ENCODE results near the gene KANK2.

KANK2 gene

GRCh38 chr19:11203194-11204075 lies 6.1 kb upstream of the KANK2 start:
- TF ChIP-seq MAX (IDR thresholded peaks at IDR 0.05): no peak
- TF ChIP-seq TAF1 (IDR thresholded peaks at IDR 0.05; ENCODE audit: low read depth): no peak
- TF ChIP-seq YY1 (IDR thresholded peaks at IDR 0.05; ENCODE audit: low read depth): no peak
- peak; percentile 80 for TF ChIP-seq RAD21 (IDR thresholded peaks at IDR 0.05; ENCODE audit: low read depth)
- TF ChIP-seq TEAD4 (IDR thresholded peaks at IDR 0.05): no peak
- TF ChIP-seq CREB1 (IDR thresholded peaks at IDR 0.05; ENCODE audit: low read depth): no peak
- TF ChIP-seq EP300 (IDR thresholded peaks at IDR 0.05; ENCODE audit: borderline replicate concordance): peak; percentile 31; the same call in 1 of the 2 replicates
- no peak for TF ChIP-seq CEBPB (IDR thresholded peaks at IDR 0.05)
- TF ChIP-seq USF1 (IDR thresholded peaks at IDR 0.05): peak; percentile 53
- TF ChIP-seq FOXM1 (IDR thresholded peaks at IDR 0.05; ENCODE audit: borderline replicate concordance, low read depth): no peak

- no peak for TF ChIP-seq ZBTB7A (IDR thresholded peaks at IDR 0.05; ENCODE audit: low read depth)
- no peak for TF ChIP-seq NFIC (IDR thresholded peaks at IDR 0.05)
- no peak for TF ChIP-seq EP300 (IDR thresholded peaks at IDR 0.05; ENCODE audit: borderline replicate concordance)
- TF ChIP-seq YY1 (IDR thresholded peaks at IDR 0.05; ENCODE audit: low read depth): no peak
- no peak for TF ChIP-seq CEBPB (IDR thresholded peaks at IDR 0.05)
- no peak for TF ChIP-seq RAD21 (IDR thresholded peaks at IDR 0.05; ENCODE audit: low read depth)
- TF ChIP-seq CREB1 (IDR thresholded peaks at IDR 0.05; ENCODE audit: low read depth): no peak
- no peak for TF ChIP-seq TAF1 (IDR thresholded peaks at IDR 0.05; ENCODE audit: low read depth)
Observed at GRCh38 chr19:11202488-11203193, 5.3 kb upstream of the KANK2 start.

- TF ChIP-seq ZBTB7A (IDR thresholded peaks at IDR 0.05; ENCODE audit: low read depth) (no peak), REST (IDR thresholded peaks at IDR 0.05; ENCODE audit: low read depth) (no peak), RAD21 (IDR thresholded peaks at IDR 0.05; ENCODE audit: low read depth) (no peak), TEAD4 (IDR thresholded peaks at IDR 0.05) (no peak), MAX (IDR thresholded peaks at IDR 0.05) (no peak), EGR1 (IDR thresholded peaks at IDR 0.05) (no peak), FOXM1 (IDR thresholded peaks at IDR 0.05; ENCODE audit: borderline replicate concordance, low read depth) (no peak), USF1 (IDR thresholded peaks at IDR 0.05) (no peak), TCF12 (IDR thresholded peaks at IDR 0.05; ENCODE audit: low read depth) (no peak), CEBPB (IDR thresholded peaks at IDR 0.05) (no peak), YY1 (IDR thresholded peaks at IDR 0.05; ENCODE audit: low read depth) (no peak), EP300 (IDR thresholded peaks at IDR 0.05; ENCODE audit: borderline replicate concordance) (no peak), CREB1 (IDR thresholded peaks at IDR 0.05; ENCODE audit: low read depth) (no peak), NFIC (IDR thresholded peaks at IDR 0.05) (no peak)
Observed at GRCh38 chr19:11201791-11202190, 4.4 kb upstream of the KANK2 start.

- no peak for TF ChIP-seq TAF1 (IDR thresholded peaks at IDR 0.05; ENCODE audit: low read depth)
- no peak for TF ChIP-seq CREB1 (IDR thresholded peaks at IDR 0.05; ENCODE audit: low read depth)
- no peak for TF ChIP-seq REST (IDR thresholded peaks at IDR 0.05; ENCODE audit: low read depth)
- TF ChIP-seq TCF12 (IDR thresholded peaks at IDR 0.05; ENCODE audit: low read depth): no peak
- no peak for TF ChIP-seq EGR1 (IDR thresholded peaks at IDR 0.05)
- no peak for TF ChIP-seq USF1 (IDR thresholded peaks at IDR 0.05)
- TF ChIP-seq ZBTB7A (IDR thresholded peaks at IDR 0.05; ENCODE audit: low read depth): no peak
Observed at GRCh38 chr19:11200931-11201330, 3.6 kb upstream of the KANK2 start.

Measured in Ishikawa (cell line).